HG03469 (cell line): ENCODE measurements around the gene KLF16.
"Not testable (repeated sequence)": the region's sequence is repeated elsewhere in the genome, so short reads cannot be mapped to it uniquely, and the experiment has no call there.

Experiments used
- ATAC-seq: cut with Tn5 transposase; IDR thresholded peaks from one replicate; pipeline ENCODE4 v1.9.1; 2021; ENCODE audit warnings: mild to moderate bottlenecking, moderate library complexity, moderate number of reproducible peaks; ENCODE audit not compliant: unreplicated experiment

Gene KLF16

GRCh38 chr19:1884719-1885334 is 21.4 kb upstream of the KLF16 start:
- ATAC-seq = peak; percentile 7

GRCh38 chr19:1884291-1884718 is 20.9 kb upstream of the KLF16 start:
- no peak for ATAC-seq

- no peak for ATAC-seq
Measured at GRCh38 chr19:1883784-1884183, 20.4 kb upstream of the KLF16 start.

- ATAC-seq = no peak
Measured at GRCh38 chr19:1882786-1883692, 19.7 kb upstream of the KLF16 start.

GRCh38 chr19:1882089-1882785 is 18.9 kb upstream of the KLF16 start:
- ATAC-seq = no peak

GRCh38 chr19:1881393-1882088 is 18.2 kb upstream of the KLF16 start:
- ATAC-seq = not testable (repeated sequence)

GRCh38 chr19:1880611-1881392 is 17.4 kb upstream of the KLF16 start:
- ATAC-seq = no peak

GRCh38 chr19:1879982-1880381 is 16.6 kb upstream of the KLF16 start:
- ATAC-seq = not testable (repeated sequence)

- not testable (repeated sequence) for ATAC-seq
Measured at GRCh38 chr19:1878583-1878982, 15.2 kb upstream of the KLF16 start.

GRCh38 chr19:1877280-1877660 is 13.9 kb upstream of the KLF16 start:
- not testable (repeated sequence) for ATAC-seq

GRCh38 chr19:1876496-1877279 is 13.3 kb upstream of the KLF16 start:
- ATAC-seq = not testable (repeated sequence)

- peak; percentile 59 for ATAC-seq
Measured at GRCh38 chr19:1875646-1876495, 12.5 kb upstream of the KLF16 start.

- ATAC-seq = not testable (repeated sequence)
Measured at GRCh38 chr19:1875265-1875645, 11.9 kb upstream of the KLF16 start.

- ATAC-seq = no peak
Measured at GRCh38 chr19:1874554-1875185, 11.3 kb upstream of the KLF16 start.

- ATAC-seq = no peak
Measured at GRCh38 chr19:1873524-1874473, 10.4 kb upstream of the KLF16 start.

GRCh38 chr19:1872807-1873523 is 9.6 kb upstream of the KLF16 start:
- ATAC-seq = no peak
